Measurements from ENCODE around the gene NHLRC4.

- TF ChIP-seq CTCF (conservative IDR thresholded peaks at IDR 0.05 in 1 of 2, IDR thresholded peaks at IDR 0.05 in 1 of 2; ENCODE audit: low read depth in 1 of 2, low read length in 2 of 2): no peak
- no peak for TF ChIP-seq EZH2 (IDR thresholded peaks at IDR 0.05; ENCODE audit: low read length, missing control alignments)
These were observed 11.5 kb downstream of the NHLRC4 start for GRCh38 chr16:578232-578869.
